ENCODE results near the gene MRPS15.

MRPS15 gene

DNA sequence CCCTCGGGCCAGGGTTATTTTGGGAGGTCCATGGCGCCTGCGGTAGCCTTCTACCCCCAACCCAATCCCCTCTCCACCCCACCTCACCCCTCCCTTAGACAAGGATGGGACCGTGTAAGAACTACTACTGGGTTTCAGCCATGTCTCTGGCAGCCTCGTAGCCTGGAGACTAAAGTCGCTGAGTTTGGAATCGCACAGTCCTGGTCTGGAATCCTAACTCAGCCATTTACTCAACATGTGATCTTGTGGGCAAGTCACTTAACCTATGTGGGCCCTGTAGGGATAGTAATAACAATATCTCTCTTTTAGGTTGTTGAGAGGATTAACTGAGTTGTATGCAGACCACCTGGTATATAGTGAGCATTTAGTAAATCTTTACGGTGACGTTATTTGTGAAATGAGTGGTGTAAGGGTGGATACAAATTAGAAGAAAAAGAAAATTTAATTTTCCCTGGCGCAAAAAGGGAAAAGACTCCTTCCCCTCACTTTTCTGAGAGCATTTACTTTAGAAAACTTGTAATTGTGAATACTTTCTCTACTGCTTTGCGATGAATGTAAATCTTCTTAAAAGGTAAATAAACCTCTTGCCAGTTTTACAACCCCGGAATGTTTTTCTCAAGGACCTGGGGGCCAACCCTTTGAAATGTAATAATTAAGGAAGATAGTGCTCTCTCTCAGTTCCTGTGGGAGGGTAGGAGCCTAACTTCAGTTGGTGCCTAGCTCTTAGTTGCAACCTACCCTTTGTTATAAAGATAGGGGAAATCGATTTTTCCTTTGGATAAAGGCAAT lies 615 bp upstream of the MRPS15 start:
- DNase-seq: no peak
- Histone ChIP-seq H3K4me1 (ENCODE audit: control extremely low read depth in 1 of 4, control insufficient read depth in 4 of 4, insufficient read depth in 4 of 4, low read length in 3 of 4) (peaks cover 9 to 30% (median 16%) of the 10 kb centered on the region in 4 experiments), H3K36me3 (ENCODE audit: control insufficient read depth in 4 of 4, insufficient read depth in 4 of 4, low read length in 3 of 4) (peaks cover 3 to 59% (median 36%) of the 10 kb centered on the region in 4 experiments), H3K27ac (ENCODE audit: insufficient read depth in 1 of 2, low read depth in 1 of 2, low read length in 2 of 2, poor library complexity in 1 of 2, severe bottlenecking in 2 of 2) (peak overlapping the region; percentile 84 to 93), H3K27me3 (replicated peaks in 2 of 5; ENCODE audit: control insufficient read depth in 4 of 5, insufficient read depth in 5 of 5, low read length in 4 of 5) (no peaks in the 10 kb centered on the region), H3K4me3 (ENCODE audit: control insufficient read depth in 1 of 7, extremely low read depth in 1 of 7, insufficient read depth in 4 of 7, low read depth in 2 of 7, low read length in 6 of 7) (peak overlapping the region; percentile 5 to 99 (median 94)), H3K9me3 (ENCODE audit: control extremely low read depth in 1 of 5, control insufficient read depth in 4 of 5, insufficient read depth in 2 of 5, low read depth in 1 of 5, low read length in 4 of 5) (no peaks in the 10 kb centered on the region)
- WGBS (ENCODE audit: insufficient coverage): 38% methylated on average over 7 of the region's 13 CpGs
- POLR2A ChIA-PET: interaction anchor here (0.8 to 1.0 kb wide), 2 partner anchors 28 to 747 kb away, joined by 3 read pairs; no protein-coding TSS in a partner anchor
- CTCF ChIA-PET: interaction anchor here (0.6 to 1.5 kb wide), 4 partner anchors 18 to 893 kb away, joined by 3 to 4 read pairs (median 4); partner anchors contain the start of gene CSF3R

DNA sequence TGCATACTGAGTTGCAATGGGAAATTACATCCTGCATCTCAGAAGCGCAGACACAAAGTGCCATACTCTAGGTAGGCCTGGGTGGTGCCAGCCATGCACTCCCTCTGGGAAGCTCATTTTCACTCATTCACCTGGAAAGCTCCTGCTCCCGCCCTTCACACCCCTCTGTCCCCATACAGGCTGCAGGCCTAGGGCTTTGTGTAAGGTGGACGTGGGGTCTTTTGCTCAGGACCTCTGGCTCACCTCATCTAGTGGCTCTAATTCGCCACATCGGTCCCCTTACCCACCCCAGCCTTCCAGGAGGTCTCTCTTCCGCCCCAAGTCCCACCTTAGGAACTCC lies 751 bp downstream of the MRPS15 start:
- POLR2A ChIA-PET: no interaction called here
- WGBS (ENCODE audit: insufficient coverage): 37% methylated on average over 6 of the region's 6 CpGs
- CTCF ChIA-PET: interaction anchor here (1.4 kb wide), 1 partner anchor 121 kb away, joined by 3 read pairs; no protein-coding TSS in a partner anchor

DNA sequence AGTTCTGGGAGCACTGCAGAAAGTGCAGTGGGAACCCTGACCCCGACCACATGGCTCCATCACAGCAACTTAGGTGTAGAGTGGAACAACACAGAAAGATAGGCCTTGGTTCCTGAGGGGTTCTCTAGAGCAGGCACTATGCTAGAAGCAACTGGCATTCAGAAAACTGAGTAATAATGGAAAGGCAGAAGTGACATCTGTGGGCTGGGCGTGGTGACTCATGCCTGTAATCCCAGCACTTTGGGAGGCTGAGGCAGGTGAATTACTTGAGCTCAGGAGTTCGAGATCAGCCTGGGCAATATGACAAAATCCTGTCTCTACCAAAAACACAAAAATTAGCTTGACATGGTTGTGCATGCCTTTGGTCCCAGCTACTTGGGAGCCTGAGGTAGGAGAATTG lies 5.3 kb downstream of the MRPS15 start:
- H3K4me1 ChIP-seq (ENCODE audit: control extremely low read depth in 1 of 4, control insufficient read depth in 4 of 4, insufficient read depth in 4 of 4, low read length in 3 of 4): peaks cover 18 to 46% (median 42%) of the 10 kb centered on the region in 4 experiments
- H3K9me3 ChIP-seq (ENCODE audit: control extremely low read depth in 1 of 5, control insufficient read depth in 4 of 5, insufficient read depth in 2 of 5, low read depth in 1 of 5, low read length in 4 of 5): no peaks in the 10 kb centered on the region
- H3K27me3 ChIP-seq (replicated peaks in 2 of 5; ENCODE audit: control insufficient read depth in 4 of 5, insufficient read depth in 5 of 5, low read length in 4 of 5): no peaks in the 10 kb centered on the region
- no peak overlapping the region for H3K27ac ChIP-seq (ENCODE audit: insufficient read depth in 1 of 2, low read depth in 1 of 2, low read length in 2 of 2, poor library complexity in 1 of 2, severe bottlenecking in 2 of 2)
- peaks cover 5 to 61% (median 29%) of the 10 kb centered on the region in 4 experiments for H3K36me3 ChIP-seq (ENCODE audit: control insufficient read depth in 4 of 4, insufficient read depth in 4 of 4, low read length in 3 of 4)
- ChIA-PET CTCF (interaction anchor here (0.8 to 1.7 kb wide), 5 partner anchors 12 to 57 kb away, joined by 3 to 5 read pairs (median 3); partner anchors contain the start of gene CSF3R), POLR2A (interaction anchor here (0.7 kb wide), 2 partner anchors 9 to 1412 kb away, joined by 3 read pairs; partner anchors contain the start of gene OSCP1)
- DNase-seq: peak; percentile 27 to 68 (median 58)
- 60% methylated on average over 2 of the region's 3 CpGs for WGBS (ENCODE audit: insufficient coverage)
- H3K4me3 ChIP-seq (ENCODE audit: control insufficient read depth in 1 of 7, extremely low read depth in 1 of 7, insufficient read depth in 4 of 7, low read depth in 2 of 7, low read length in 6 of 7): peak overlapping the region in 1 of 7 experiments; percentile 11

More for the DNA sequence above, 751 bp downstream of the MRPS15 start:
- H3K9me3 ChIP-seq (ENCODE audit: control extremely low read depth in 1 of 5, control insufficient read depth in 4 of 5, insufficient read depth in 2 of 5, low read depth in 1 of 5, low read length in 4 of 5): no peaks in the 10 kb centered on the region
- peak overlapping the region; percentile 89 to 99 (median 94) for H3K4me3 ChIP-seq (ENCODE audit: control insufficient read depth in 1 of 7, extremely low read depth in 1 of 7, insufficient read depth in 4 of 7, low read depth in 2 of 7, low read length in 6 of 7)
- peaks cover 3 to 55% (median 23%) of the 10 kb centered on the region in 4 experiments for H3K36me3 ChIP-seq (ENCODE audit: control insufficient read depth in 4 of 4, insufficient read depth in 4 of 4, low read length in 3 of 4)
- peaks cover 17 to 43% (median 29%) of the 10 kb centered on the region in 4 experiments for H3K4me1 ChIP-seq (ENCODE audit: control extremely low read depth in 1 of 4, control insufficient read depth in 4 of 4, insufficient read depth in 4 of 4, low read length in 3 of 4)
- H3K27me3 ChIP-seq (replicated peaks in 2 of 5; ENCODE audit: control insufficient read depth in 4 of 5, insufficient read depth in 5 of 5, low read length in 4 of 5): no peaks in the 10 kb centered on the region
- no peak for DNase-seq
- H3K27ac ChIP-seq (ENCODE audit: insufficient read depth in 1 of 2, low read depth in 1 of 2, low read length in 2 of 2, poor library complexity in 1 of 2, severe bottlenecking in 2 of 2): peak overlapping the region; percentile 84 to 93

DNA sequence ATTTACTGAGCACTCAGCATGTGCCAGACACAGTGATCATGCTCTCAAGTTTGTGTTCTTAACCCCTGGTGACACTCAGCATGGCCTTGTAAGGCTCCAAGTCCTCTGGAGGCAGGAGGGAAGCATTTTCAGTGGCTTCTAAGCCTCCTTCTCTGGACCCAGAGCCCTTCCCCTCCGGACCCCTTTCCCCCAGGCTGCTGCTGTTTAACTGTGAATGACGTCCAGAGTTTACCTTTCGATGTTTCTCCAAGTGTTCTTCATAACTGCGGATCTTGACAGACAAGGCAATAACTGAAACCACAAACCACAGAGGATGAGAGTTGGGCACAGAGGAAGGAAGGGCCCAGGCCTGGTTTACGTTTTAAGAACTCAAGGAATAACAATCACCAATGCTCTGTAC lies 6.5 kb downstream of the MRPS15 start:
- Histone ChIP-seq H3K27me3 (replicated peaks in 2 of 5; ENCODE audit: control insufficient read depth in 4 of 5, insufficient read depth in 5 of 5, low read length in 4 of 5) (no peaks in the 10 kb centered on the region), H3K9me3 (ENCODE audit: control extremely low read depth in 1 of 5, control insufficient read depth in 4 of 5, insufficient read depth in 2 of 5, low read depth in 1 of 5, low read length in 4 of 5) (no peaks in the 10 kb centered on the region), H3K36me3 (ENCODE audit: control insufficient read depth in 4 of 4, insufficient read depth in 4 of 4, low read length in 3 of 4) (peaks cover 5 to 62% (median 29%) of the 10 kb centered on the region in 4 experiments), H3K4me1 (ENCODE audit: control extremely low read depth in 1 of 4, control insufficient read depth in 4 of 4, insufficient read depth in 4 of 4, low read length in 3 of 4) (peaks cover 13 to 39% (median 33%) of the 10 kb centered on the region in 4 experiments), H3K4me3 (ENCODE audit: control insufficient read depth in 1 of 7, extremely low read depth in 1 of 7, insufficient read depth in 4 of 7, low read depth in 2 of 7, low read length in 6 of 7) (peak overlapping the region in 4 of 7 experiments; percentile 8 to 48 (median 37)), H3K27ac (ENCODE audit: insufficient read depth in 1 of 2, low read depth in 1 of 2, low read length in 2 of 2, poor library complexity in 1 of 2, severe bottlenecking in 2 of 2) (peak overlapping the region in 1 of 2 experiments; percentile 1)
- CTCF ChIA-PET: no interaction called here
- peak; percentile 65 to 85 (median 81) for DNase-seq
- WGBS (ENCODE audit: insufficient coverage): 0% methylated on average over 4 of the region's 5 CpGs
- POLR2A ChIA-PET: no interaction called here

DNA sequence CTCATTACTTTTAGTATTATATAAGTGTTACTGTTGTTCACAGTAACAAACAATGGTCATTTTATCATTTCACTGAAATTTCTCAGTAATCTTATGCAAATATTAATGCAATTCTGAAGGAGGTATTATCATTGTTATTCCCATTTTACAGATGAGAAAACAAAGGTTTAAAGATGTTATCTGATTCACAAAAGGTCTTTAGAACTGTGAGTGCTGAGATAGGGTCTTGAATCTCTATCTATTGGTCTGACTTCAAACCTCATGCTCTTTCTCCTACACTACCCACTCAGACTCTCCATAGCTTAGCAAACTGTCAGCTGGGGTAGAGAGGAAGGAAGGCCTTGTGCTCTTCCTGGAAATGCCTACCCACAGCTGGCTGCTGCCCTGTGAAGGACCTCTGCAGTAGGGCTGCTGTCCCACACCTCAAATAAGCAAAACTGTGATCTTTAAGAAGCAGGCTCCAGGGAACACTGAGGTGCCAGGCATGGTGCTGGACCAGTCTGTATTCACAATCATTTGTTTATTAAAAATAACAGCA lies 7.7 kb downstream of the MRPS15 start:
- Histone ChIP-seq H3K4me1 (ENCODE audit: control extremely low read depth in 1 of 4, control insufficient read depth in 4 of 4, insufficient read depth in 4 of 4, low read length in 3 of 4) (peaks cover 13 to 35% (median 32%) of the 10 kb centered on the region in 4 experiments), H3K4me3 (ENCODE audit: control insufficient read depth in 1 of 7, extremely low read depth in 1 of 7, insufficient read depth in 4 of 7, low read depth in 2 of 7, low read length in 6 of 7) (no peak overlapping the region), H3K27me3 (replicated peaks in 2 of 5; ENCODE audit: control insufficient read depth in 4 of 5, insufficient read depth in 5 of 5, low read length in 4 of 5) (no peaks in the 10 kb centered on the region), H3K9me3 (ENCODE audit: control extremely low read depth in 1 of 5, control insufficient read depth in 4 of 5, insufficient read depth in 2 of 5, low read depth in 1 of 5, low read length in 4 of 5) (no peaks in the 10 kb centered on the region), H3K27ac (ENCODE audit: insufficient read depth in 1 of 2, low read depth in 1 of 2, low read length in 2 of 2, poor library complexity in 1 of 2, severe bottlenecking in 2 of 2) (no peak overlapping the region), H3K36me3 (ENCODE audit: control insufficient read depth in 4 of 4, insufficient read depth in 4 of 4, low read length in 3 of 4) (peaks cover 5 to 51% (median 29%) of the 10 kb centered on the region in 4 experiments)
- ChIA-PET POLR2A (no interaction called here), CTCF (interaction anchor here (1.0 kb wide), 1 partner anchor 60 kb away, joined by 3 read pairs; no protein-coding TSS in a partner anchor)
- DNase-seq: no peak

DNA sequence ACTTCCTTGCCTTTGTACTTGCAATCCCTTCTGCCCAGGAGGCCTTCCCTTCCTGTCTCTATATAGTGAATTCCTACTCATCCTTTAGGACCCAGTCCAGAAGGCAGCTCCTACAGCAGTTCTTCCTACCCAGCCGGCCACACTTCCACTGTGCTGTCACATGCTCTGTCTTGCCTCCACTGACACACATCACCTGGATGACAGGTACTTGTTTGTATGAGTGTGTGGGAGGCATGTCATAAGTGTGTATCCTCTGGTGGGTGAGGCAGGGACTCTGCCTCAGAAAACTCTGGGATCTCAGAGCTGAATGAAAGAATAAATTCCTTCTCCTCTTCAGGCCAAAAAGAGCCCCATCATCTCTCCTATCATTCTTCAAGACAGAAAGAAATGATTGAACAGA lies 8.8 kb downstream of the MRPS15 start:
- no peak overlapping the region for H3K4me3 ChIP-seq (ENCODE audit: control insufficient read depth in 1 of 7, extremely low read depth in 1 of 7, insufficient read depth in 4 of 7, low read depth in 2 of 7, low read length in 6 of 7)
- no CpG with 5 or more reads among the region's 1 CpG for WGBS (ENCODE audit: insufficient coverage)
- H3K9me3 ChIP-seq (ENCODE audit: control extremely low read depth in 1 of 5, control insufficient read depth in 4 of 5, insufficient read depth in 2 of 5, low read depth in 1 of 5, low read length in 4 of 5): no peaks in the 10 kb centered on the region
- H3K27ac ChIP-seq (ENCODE audit: insufficient read depth in 1 of 2, low read depth in 1 of 2, low read length in 2 of 2, poor library complexity in 1 of 2, severe bottlenecking in 2 of 2): no peak overlapping the region
- H3K4me1 ChIP-seq (ENCODE audit: control extremely low read depth in 1 of 4, control insufficient read depth in 4 of 4, insufficient read depth in 4 of 4, low read length in 3 of 4): peaks cover 13 to 41% (median 39%) of the 10 kb centered on the region in 4 experiments
- H3K27me3 ChIP-seq (replicated peaks in 2 of 5; ENCODE audit: control insufficient read depth in 4 of 5, insufficient read depth in 5 of 5, low read length in 4 of 5): no peaks in the 10 kb centered on the region
- H3K36me3 ChIP-seq (ENCODE audit: control insufficient read depth in 4 of 4, insufficient read depth in 4 of 4, low read length in 3 of 4): peaks cover 2 to 41% (median 21%) of the 10 kb centered on the region in 4 experiments
- ChIA-PET POLR2A (no interaction called here), CTCF (no interaction called here)
- no peak for DNase-seq
